ENCODE measurements around the gene PDHB. TPM values are rescaled to one million over a fixed set of nuclear protein-coding genes. Genes with fewer than 3 reads are reported as not detected.
A peak's percentile ranks its signal among the peaks of the same experiment; 100 is the strongest.

PDHB gene
- total and polyA plus RNA-seq, 2 of the 13 experiments (the other 11 are each of a cell fraction or from before 2014, with no cell fraction given) = 108 to 153 TPM

DNA sequence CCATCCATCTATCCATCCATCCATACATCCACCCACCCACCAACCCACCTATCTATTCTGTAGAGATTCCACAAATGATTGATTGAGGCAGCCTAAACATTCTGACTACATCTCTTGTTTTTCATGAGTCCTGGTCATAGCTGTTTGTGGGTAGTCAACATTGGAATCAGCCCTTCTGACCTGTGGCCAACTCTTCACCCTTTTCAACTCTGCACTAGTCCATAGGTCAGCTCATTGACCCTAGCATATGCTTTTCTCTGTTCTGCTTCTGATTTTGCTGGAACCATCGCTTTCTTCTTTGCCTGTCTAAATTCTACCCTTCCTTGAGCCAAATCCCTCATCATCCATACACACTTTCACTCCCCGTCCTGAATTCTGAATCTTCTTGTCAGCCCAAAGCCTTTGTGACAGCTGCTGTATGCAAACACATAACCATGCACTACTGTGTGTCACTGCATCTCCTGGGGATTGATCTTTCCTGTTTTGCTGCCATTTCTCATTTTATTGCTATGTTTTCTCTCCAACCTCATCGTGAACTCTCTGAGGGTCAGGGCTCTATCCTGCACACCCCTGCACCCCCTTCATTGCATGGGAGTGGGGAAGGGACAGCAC, 41.4 kb upstream of the PDHB start (continued):
- no peak for TF ChIP-seq PRDM10 (CRISPR knock-in tag; IDR thresholded peaks at IDR 0.05; ENCODE audit: low read depth)
- TF ChIP-seq FOSL2 (CRISPR knock-in tag; IDR thresholded peaks at IDR 0.05) = 0 out of 2 replicates have a peak, but pooled peaks have one; percentile 5
- no peak for TF ChIP-seq ZNF460 (CRISPR knock-in tag; IDR thresholded peaks at IDR 0.05; ENCODE audit: borderline replicate concordance)
- 0 out of 4 replicates have a peak, but pooled peaks of 1 of the 2 experiments have one; percentile 34 for TF ChIP-seq HMGXB4 (CRISPR knock-in tag; IDR thresholded peaks at IDR 0.05; ENCODE audit: borderline replicate concordance in 1 of 2, low read depth in 1 of 2)
- TF ChIP-seq CENPBD1 (CRISPR knock-in tag; IDR thresholded peaks at IDR 0.05; ENCODE audit: borderline replicate concordance, low read depth) = no peak
- peak; percentile 12; the same call in 1 of the 2 replicates for TF ChIP-seq HDAC1 (CRISPR knock-in tag; IDR thresholded peaks at IDR 0.05)
- TF ChIP-seq HOXA3 (CRISPR knock-in tag; IDR thresholded peaks at IDR 0.05) = peak; percentile 21; the same call in 1 of the 2 replicates
- no peak for TF ChIP-seq ZNF367 (CRISPR knock-in tag; IDR thresholded peaks at IDR 0.05; ENCODE audit: borderline replicate concordance)
- no peak for TF ChIP-seq MTF1 (CRISPR knock-in tag; IDR thresholded peaks at IDR 0.05)
- TF ChIP-seq, protein P1, sequence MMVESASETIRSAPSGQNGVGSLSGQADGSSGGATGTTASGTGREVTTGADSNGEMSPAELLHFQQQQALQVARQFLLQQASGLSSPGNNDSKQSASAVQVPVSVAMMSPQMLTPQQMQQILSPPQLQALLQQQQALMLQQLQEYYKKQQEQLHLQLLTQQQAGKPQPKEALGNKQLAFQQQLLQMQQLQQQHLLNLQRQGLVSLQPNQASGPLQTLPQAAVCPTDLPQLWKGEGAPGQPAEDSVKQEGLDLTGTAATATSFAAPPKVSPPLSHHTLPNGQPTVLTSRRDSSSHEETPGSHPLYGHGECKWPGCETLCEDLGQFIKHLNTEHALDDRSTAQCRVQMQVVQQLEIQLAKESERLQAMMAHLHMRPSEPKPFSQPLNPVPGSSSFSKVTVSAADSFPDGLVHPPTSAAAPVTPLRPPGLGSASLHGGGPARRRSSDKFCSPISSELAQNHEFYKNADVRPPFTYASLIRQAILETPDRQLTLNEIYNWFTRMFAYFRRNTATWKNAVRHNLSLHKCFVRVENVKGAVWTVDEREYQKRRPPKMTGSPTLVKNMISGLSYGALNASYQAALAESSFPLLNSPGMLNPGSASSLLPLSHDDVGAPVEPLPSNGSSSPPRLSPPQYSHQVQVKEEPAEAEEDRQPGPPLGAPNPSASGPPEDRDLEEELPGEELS (CRISPR knock-in tag; IDR thresholded peaks at IDR 0.05) = 0 out of 2 replicates have a peak, but pooled peaks have one; percentile 21
- TF ChIP-seq KDM6A (CRISPR knock-in tag; IDR thresholded peaks at IDR 0.05; ENCODE audit: low read depth) = peak; percentile 62; the same call in 1 of the 2 replicates
- TF ChIP-seq ZNF292 (CRISPR knock-in tag; IDR thresholded peaks at IDR 0.05; ENCODE audit: borderline replicate concordance, low read depth) = peak; percentile 32; the same call in 1 of the 2 replicates
- no peak for TF ChIP-seq DR1 (CRISPR knock-in tag; IDR thresholded peaks at IDR 0.05)
- TF ChIP-seq, protein P2, sequence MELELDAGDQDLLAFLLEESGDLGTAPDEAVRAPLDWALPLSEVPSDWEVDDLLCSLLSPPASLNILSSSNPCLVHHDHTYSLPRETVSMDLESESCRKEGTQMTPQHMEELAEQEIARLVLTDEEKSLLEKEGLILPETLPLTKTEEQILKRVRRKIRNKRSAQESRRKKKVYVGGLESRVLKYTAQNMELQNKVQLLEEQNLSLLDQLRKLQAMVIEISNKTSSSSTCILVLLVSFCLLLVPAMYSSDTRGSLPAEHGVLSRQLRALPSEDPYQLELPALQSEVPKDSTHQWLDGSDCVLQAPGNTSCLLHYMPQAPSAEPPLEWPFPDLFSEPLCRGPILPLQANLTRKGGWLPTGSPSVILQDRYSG (CRISPR knock-in tag; IDR thresholded peaks at IDR 0.05) = no peak
- no peak for TF ChIP-seq SAFB2 (CRISPR knock-in tag; IDR thresholded peaks at IDR 0.05; ENCODE audit: borderline replicate concordance, low read depth)
- TF ChIP-seq ZNF431 (CRISPR knock-in tag; IDR thresholded peaks at IDR 0.05; ENCODE audit: borderline replicate concordance, low read depth) = peak; percentile 30; the same call in 1 of the 2 replicates
- TF ChIP-seq ZNF883 (CRISPR knock-in tag; IDR thresholded peaks at IDR 0.05; ENCODE audit: not compliant biosample characterization) = no peak
- TF ChIP-seq GPN1 (CRISPR knock-in tag; IDR thresholded peaks at IDR 0.05; ENCODE audit: borderline replicate concordance) = no peak
- TF ChIP-seq ZNF75D (CRISPR knock-in tag; IDR thresholded peaks at IDR 0.05; ENCODE audit: borderline replicate concordance) = no peak

All from HepG2 (cell line).